ENCODE results near the gene TMTC1.

Gene TMTC1

GRCh38 chr12:29709054-29709453 is 74.7 kb downstream of the TMTC1 start:
- no peak for DNase-seq

GRCh38 chr12:29707846-29708245 is 75.9 kb downstream of the TMTC1 start:
- no peak for DNase-seq

GRCh38 chr12:29706311-29706710 is 77.4 kb downstream of the TMTC1 start:
- no peak for DNase-seq

- no peak for DNase-seq
Measured at GRCh38 chr12:29703528-29703927, 80.2 kb downstream of the TMTC1 start.

GRCh38 chr12:29702972-29703371 is 80.8 kb downstream of the TMTC1 start:
- DNase-seq, result no peak

- DNase-seq, result no peak
Measured at GRCh38 chr12:29702222-29702621, 81.5 kb downstream of the TMTC1 start.

- DNase-seq, result no peak
Measured at GRCh38 chr12:29700761-29701481, 82.8 kb downstream of the TMTC1 start.

GRCh38 chr12:29698756-29699155 is 85.0 kb downstream of the TMTC1 start:
- DNase-seq, result no peak

- no peak for DNase-seq
Measured at GRCh38 chr12:29695800-29696199, 87.9 kb downstream of the TMTC1 start.

- no peak for DNase-seq
Measured at GRCh38 chr12:29695026-29695425, 88.7 kb downstream of the TMTC1 start.

- no peak for DNase-seq
Measured at GRCh38 chr12:29694002-29694401, 89.7 kb downstream of the TMTC1 start.

- DNase-seq, result no peak
Measured at GRCh38 chr12:29692237-29692636, 91.5 kb downstream of the TMTC1 start.

- no peak for DNase-seq
Measured at GRCh38 chr12:29691161-29691854, 92.4 kb downstream of the TMTC1 start.

- DNase-seq, result no peak
Measured at GRCh38 chr12:29690728-29691127, 93.0 kb downstream of the TMTC1 start.

- DNase-seq, result no peak
Measured at GRCh38 chr12:29688914-29689313, 94.8 kb downstream of the TMTC1 start.

- DNase-seq, result no peak
Measured at GRCh38 chr12:29682088-29682487, 101.7 kb downstream of the TMTC1 start.

GRCh38 chr12:29681370-29681769 is 102.4 kb downstream of the TMTC1 start:
- no peak for DNase-seq

- no peak for DNase-seq
Measured at GRCh38 chr12:29676676-29677075, 107.1 kb downstream of the TMTC1 start.

- no peak for DNase-seq
Measured at GRCh38 chr12:29674463-29674862, 109.3 kb downstream of the TMTC1 start.

GRCh38 chr12:29673346-29673745 is 110.4 kb downstream of the TMTC1 start:
- no peak for DNase-seq

GRCh38 chr12:29672580-29672979 is 111.2 kb downstream of the TMTC1 start:
- no peak for DNase-seq

- no peak for DNase-seq
Measured at GRCh38 chr12:29671742-29672141, 112.0 kb downstream of the TMTC1 start.

- DNase-seq, result no peak
Measured at GRCh38 chr12:29667011-29667410, 116.7 kb downstream of the TMTC1 start.

GRCh38 chr12:29665107-29665506 is 118.6 kb downstream of the TMTC1 start:
- no peak for DNase-seq

Measured in T-helper 2 cell (primary cell).